Testis (tissue), 2 donors: Measurements from ENCODE around the gene PRND.

ENCODE experiments used
- POLR2A ChIP-seq: fragments of 450-650 bp; IDR thresholded peaks from one replicate; pipeline ENCODE4 v1.6.1; 2017; ENCODE audit warnings: antibody characterized with exemption, mild to moderate bottlenecking, moderate library complexity
- TF ChIP-seq, protein P1 (sequence below), 3 experiments: fragments of 450-650 bp in 2 of 3; fragments of 200-600 bp in 1 of 3; sonication (generic) in 1 of 3; IDR thresholded peaks; one replicate each; pipeline ENCODE4 v1.5.1; 2016 to 2019; ENCODE audit warnings: antibody characterized with exemption in 3 of 3, mild to moderate bottlenecking in 2 of 3, moderate library complexity in 1 of 3

DNA sequence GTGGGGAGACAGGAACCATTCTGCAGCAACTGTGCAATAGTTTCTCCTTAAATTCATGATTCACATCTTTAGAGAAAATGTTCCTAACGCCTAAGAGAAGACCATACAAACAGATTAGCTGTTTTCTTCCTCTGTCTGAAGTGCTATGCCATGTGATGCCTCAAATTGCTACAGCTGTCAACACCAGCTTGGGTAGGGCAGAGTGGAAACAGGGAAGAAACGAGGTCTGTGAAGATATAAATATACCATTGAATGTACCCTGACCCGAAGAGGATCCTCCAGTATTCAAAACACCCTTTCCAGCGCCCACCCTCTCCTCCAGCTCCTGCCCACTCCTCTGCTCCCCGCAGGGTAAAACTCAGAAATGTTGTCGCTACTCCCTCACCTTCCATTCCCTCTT, 40.3 kb upstream of the PRND start:
- TF ChIP-seq, protein P1, sequence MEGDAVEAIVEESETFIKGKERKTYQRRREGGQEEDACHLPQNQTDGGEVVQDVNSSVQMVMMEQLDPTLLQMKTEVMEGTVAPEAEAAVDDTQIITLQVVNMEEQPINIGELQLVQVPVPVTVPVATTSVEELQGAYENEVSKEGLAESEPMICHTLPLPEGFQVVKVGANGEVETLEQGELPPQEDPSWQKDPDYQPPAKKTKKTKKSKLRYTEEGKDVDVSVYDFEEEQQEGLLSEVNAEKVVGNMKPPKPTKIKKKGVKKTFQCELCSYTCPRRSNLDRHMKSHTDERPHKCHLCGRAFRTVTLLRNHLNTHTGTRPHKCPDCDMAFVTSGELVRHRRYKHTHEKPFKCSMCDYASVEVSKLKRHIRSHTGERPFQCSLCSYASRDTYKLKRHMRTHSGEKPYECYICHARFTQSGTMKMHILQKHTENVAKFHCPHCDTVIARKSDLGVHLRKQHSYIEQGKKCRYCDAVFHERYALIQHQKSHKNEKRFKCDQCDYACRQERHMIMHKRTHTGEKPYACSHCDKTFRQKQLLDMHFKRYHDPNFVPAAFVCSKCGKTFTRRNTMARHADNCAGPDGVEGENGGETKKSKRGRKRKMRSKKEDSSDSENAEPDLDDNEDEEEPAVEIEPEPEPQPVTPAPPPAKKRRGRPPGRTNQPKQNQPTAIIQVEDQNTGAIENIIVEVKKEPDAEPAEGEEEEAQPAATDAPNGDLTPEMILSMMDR (IDR thresholded peaks at IDR 0.05): no peak
- TF ChIP-seq POLR2A: no peak
